GM19468 (cell line): ENCODE data around the gene HERC3.
"Not testable (repeated sequence)": the region's sequence is repeated elsewhere in the genome, so short reads cannot be mapped to it uniquely, and the experiment has no call there.

Source experiments
- ATAC-seq: cut with Tn5 transposase; IDR thresholded peaks from one replicate; pipeline ENCODE4 v1.9.1; 2021; ENCODE audit warnings: mild to moderate bottlenecking, moderate library complexity, moderate number of reproducible peaks; ENCODE audit not compliant: unreplicated experiment; ENCODE audit errors: extremely low read depth

The HERC3 gene

DNA sequence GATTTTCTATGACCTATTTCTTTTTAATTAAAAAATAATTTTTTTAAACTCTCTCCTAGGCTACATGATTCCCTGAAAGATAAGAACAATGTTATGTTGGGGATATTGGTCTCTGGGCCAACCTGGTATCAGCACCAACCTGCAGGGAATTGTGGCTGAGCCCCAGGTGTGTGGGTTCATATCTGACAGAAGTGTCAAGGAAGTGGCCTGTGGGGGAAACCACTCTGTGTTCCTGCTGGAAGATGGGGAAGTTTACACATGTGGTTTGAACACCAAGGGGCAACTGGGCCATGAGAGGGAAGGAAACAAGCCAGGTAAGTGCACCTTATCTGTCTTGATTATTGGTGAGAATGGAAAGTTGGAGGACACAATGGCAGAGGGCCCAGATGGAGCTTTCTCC, 13.5 kb downstream of the HERC3 start:
- no peak for ATAC-seq

DNA sequence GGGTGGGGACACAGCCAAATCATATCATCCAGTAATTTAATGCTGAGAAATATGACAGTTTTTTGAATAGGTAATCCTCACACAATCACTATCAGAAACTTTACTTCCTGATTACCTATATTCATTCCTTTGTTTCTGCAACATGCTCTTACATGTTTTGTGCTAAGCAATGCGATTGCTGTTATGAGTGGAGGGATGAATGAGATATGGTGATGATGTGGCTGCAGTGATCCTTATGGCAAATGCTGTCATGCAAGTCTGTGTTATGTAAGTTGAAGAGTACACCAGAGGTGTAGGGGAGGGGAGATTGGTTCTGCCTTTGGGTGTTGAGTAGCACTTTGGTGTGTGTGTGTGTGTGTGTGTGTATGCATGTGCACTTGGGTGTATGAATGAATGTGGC, 14.6 kb downstream of the HERC3 start:
- ATAC-seq = no peak

DNA sequence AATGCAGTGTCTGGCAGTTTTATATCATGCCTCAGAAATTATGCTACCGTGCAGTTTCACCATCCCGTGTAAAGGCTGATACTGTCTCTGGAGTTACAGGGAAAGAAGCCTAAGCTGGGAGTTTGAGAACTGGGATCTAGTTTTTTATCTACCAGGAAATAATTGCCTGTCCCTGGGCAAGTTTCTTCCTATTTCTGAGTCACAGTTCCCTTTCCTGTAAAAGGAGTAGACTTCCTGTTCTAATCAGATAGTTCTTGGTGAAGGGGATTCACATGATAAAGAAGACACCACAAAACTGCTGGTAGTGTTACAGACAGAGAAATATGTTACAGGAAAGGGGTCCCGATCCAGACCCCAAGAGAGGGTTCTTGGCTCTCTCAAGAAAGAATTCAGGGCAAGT, 17.1 kb downstream of the HERC3 start:
- ATAC-seq = no peak

DNA sequence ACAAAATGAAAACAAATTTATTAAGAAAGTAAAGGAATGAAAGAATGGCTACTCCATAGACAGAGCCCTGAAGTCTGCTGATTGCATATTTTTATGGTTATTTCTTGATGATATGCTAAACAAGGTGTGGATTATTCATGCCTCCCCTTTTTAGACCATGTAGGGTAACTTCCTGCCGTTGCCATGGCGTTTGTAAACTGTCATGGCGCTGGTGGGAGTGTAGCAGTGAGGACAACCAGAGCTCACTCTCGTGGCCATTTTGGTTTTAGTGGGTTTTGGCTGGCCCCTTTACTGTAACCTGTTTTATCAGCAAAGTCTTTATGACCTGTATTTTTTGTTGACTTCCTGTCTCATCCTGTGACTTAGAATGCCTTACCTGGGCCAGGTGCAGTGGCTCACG, 17.5 kb downstream of the HERC3 start:
- not testable (repeated sequence) for ATAC-seq

DNA sequence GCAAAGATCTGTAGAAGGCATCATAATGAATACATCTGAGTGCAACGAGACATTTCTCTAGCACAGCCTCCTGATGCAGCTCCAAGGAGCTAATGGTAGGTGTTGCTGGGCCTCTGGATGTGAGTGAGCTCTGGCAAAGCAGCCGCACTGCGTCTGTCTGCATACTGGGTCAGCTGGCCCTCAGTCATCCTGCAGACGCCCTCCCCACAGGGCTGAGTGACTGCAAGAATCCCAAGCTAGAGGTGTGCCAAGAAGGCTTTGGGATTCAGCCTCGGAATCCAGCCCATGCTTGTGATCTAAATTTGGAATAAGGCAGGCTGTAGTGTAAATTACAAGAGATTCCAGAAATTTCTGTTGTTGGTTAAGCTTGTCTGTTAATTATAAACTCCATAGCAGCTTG, 18.5 kb downstream of the HERC3 start:
- ATAC-seq = no peak

DNA sequence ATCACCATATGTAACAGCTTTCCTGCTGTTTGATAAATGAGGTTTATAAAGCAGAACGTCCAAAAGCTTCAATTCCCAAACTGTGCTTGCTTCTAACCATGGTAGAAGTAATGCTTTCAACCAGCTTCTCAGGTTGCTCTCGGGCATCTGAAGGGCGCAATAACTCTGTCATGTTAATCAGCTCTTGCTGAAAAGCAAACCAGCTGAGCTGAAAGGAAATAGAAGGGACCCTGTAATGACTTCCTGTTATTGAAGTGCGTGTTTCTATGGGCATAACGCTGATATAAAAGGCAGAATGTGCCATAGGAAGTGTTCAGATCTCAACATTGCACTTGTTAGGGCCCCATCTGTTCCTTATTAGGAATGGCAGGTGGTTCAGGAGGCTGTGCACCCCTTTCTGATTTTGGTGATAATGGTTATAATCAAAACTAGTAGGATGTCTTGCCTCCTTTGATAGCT, 21.2 kb downstream of the HERC3 start:
- ATAC-seq = peak; percentile 23

DNA sequence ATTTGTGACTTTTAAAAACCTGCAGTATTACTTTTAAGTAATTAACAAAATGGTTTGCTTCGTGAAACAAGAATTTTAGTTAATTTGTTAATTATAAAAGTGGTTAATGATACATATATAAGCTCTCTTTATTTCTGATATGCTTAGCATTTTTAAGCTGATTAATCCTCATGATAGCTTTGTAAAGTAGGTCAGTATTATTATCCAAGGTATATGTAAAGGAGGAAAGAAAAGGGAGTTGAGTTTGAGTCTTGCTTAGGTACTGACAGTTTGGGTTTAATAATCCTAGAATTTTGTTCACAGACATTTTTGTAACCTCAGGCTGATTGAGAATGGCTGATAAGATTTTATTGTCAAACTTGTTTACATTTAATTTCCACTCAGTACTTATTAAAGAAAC, 21.8 kb downstream of the HERC3 start:
- no peak for ATAC-seq

DNA sequence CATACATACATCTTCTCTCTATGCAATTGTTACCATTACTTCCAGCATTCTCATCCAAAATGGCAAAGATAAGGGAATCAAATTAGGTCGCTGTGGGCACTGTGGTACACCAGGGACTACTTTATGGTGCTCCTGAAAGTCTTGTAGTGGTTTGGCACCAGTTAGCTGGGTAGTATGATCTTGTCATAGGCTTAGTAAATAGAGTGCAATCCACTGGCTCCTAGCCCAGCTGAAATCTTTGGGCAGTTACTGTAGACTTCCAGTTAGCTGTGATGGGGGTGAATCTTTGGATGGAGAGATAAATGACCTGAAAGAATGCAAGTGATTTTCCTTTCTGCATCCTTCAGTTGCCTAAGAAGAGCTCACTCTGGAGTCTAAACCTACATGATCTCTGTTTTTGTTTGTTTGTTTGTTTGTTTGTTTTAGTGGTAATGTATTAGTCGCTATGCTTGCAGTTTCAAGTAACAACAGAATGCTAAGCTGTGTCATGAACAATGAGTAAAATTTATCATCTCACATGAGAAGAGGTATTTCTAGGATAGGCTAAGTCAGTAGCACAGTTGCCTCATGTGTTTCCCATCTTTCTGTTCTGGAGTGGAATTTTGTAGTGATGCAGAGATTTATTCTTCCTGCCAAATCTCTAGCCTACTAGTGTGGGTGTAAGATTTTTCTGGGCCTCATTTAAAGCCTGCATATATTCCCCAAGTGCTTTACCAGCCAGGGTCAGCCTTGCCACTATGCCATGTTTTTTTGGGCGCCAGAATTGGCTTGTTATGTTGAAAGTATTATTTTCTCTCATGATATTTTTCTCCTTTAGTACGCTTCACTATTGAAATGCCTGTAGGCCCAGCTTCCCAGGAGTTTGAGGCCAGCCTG, 24.2 kb downstream of the HERC3 start:
- ATAC-seq = no peak

DNA sequence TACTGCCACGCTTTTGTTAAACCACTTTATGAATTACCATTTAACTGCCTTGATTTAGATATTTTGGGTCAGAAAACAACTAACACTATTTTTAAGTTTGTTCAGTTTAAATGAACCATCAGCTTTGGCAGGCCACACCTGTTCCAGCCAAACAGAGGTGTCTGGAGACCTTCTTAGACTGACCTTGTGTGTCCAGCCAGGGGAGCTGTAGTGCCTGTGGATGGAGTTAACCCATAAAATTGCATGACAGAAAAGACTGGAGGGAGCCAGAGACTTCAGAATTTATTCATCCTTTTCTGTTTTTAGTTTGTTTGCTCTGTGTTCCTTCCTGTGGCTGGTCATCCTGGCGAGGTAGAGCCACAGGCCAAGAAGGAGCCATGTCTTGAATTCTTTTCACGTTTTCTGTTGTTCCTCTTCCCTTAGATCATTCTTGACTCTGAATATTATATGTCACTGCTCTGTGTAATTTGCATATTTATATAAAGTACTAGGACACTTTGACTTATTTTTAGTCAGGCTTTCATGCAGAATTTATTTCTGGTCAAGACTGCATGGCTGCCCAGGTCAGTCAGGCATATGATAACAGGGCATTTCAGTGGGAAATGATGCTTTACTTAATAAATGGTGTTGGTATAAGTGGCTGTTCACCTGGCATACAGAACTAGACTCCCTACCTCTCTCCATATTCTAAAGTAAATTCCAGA, 26.7 kb downstream of the HERC3 start:
- ATAC-seq = no peak

DNA sequence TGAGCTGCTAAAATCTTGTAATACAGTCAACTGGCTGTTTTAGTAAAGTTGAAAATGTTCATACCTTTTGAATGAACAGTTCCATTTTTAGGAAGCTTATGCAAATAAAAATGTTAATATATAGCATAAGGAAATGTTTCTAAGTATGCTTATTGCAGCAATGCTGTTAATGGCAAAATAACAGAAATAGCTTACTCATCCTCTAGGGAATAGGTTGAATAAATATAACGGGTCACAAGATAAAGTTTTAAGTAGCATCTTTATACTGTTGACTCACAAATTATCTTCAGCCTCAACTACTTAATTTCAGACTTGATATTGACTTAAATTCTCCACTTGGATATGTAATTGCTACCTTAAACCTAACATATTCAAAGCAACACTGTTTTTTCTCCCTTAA, 27.7 kb downstream of the HERC3 start:
- ATAC-seq = no peak

DNA sequence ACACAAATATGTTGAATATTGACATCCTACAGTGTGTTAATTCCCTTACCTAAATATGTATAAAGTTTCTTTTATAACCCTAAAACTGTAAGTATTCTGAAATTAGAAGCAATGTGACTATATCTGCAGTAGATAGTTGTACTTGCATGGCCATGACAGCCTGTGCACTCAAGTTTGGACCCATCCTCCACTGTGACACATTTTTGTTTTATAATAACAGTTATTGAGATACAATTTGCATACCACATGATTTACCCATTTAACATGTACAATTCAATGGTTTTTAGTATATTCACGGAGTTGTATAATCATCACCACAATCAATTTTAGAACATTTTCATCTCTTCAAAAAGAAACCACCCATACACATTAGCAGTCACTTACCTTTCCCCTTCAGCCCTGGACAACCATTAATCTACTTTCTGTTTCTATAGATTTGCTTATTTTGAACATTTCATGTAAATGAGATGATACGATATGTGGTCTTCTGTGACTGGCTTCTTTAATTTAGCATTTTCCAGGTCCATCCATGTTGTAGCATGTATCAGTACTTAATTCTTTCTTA, 29.6 kb downstream of the HERC3 start:
- no peak for ATAC-seq

DNA sequence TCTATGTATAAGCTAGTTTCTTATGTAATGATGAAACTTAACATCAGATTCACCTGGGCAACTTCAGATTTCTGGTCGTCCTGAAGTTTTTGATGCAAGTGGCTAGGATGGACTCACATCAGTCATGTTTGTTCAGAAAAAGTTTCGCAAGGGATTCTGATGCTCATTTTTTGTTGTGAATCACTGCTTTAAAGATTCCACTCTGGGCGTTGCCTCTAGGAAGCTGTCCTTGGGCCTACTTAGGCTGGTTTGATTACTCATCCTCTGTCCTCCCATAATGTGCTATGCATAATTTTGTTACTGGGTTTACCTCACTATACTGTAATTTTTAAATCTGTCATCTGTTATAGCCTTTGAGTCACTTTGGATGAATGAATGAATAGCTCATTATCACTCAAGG, 30.8 kb downstream of the HERC3 start:
- ATAC-seq = no peak

DNA sequence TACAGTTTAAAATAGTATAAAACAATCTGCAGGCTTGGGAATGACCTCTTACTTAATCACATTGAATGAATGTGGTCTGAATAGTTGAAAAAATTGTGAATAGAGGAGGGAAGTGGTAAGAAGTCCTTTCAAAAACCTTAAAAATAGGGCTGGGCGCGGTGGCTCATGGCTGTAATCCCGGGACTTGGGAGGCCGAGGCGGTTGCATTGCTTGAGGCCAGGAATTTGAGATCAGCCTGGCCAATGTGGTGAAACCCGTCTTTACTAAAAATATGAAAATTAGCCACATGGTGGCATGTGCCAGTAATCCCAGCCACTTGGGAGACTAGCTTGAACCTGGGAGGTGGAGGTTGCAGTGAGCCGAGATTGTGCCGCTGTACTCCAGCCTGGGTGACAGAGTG, 36.5 kb downstream of the HERC3 start:
- no peak for ATAC-seq

DNA sequence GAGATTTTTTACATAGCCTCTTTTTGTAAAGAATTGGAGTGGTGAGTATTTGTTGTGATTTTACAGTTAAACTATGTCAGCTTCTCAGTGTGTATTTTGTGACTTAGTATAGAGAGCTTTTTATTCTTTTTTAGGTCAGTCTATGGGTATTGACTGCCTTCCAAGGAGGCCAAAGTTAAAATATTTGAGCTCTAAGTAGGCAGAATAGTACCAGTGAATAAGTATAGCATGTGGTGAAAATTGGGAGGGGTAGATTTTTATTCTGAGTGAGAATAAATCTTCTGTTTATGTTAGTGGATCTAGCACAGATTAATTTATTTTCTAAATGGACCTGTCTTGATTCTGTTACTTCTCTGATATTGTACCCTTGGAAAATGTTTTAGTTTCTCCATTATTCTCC, 37.5 kb downstream of the HERC3 start:
- no peak for ATAC-seq

DNA sequence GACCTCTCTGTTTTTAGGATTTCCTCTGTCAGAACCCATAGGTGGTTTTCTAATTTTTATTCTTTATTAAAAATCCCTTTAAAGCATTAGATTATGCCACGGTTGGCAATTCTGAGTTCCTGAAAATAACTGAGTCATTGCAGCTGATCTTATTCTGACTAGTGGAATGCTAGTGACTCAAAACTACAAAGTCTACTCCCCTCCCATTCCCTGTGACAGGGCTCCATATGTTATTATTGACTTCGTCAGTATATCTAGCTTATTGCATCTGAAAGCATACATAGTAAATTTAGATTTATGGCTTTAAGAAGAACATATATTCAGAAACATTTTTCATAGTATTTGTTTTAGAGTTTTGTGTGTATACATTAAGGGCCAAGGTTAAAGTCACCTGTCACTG, 38.5 kb downstream of the HERC3 start:
- no peak for ATAC-seq

DNA sequence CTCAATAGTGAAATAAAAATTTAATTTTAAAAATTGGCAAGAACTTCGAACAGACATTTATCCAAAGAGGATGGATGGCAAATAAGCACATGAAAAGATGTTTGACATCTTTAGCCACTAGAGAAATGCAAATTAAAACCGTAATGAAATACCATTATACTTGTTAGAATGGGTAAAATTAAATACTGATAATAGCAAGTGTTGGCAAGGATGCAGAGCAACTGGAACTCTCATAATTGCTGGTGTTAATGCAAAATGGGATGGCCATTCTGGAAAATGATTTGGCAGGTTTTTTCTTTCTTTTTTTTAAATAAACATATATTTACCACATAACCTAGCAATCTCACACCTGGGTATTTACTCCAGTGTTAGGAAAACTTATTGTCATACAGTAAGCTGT, 51.7 kb downstream of the HERC3 start:
- ATAC-seq = no peak

DNA sequence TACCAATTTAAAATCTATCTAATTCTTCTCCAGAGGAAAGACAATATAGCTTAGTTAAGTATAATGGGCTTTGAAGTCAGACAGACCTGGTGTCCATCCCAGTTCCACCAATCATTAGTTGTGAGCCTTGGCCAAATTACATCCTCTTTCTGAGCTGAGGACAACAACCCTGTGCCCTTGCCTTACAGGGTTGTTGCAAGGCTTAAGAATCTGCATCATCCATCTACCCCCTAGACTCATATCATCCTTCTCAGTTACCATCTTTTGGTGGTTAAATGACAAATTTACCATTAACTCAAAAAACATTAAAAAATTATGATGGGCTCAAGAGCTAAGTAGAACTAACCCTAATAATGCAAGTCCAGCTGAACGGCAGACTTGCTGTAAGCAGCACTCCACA, 53.7 kb downstream of the HERC3 start:
- no peak for ATAC-seq

DNA sequence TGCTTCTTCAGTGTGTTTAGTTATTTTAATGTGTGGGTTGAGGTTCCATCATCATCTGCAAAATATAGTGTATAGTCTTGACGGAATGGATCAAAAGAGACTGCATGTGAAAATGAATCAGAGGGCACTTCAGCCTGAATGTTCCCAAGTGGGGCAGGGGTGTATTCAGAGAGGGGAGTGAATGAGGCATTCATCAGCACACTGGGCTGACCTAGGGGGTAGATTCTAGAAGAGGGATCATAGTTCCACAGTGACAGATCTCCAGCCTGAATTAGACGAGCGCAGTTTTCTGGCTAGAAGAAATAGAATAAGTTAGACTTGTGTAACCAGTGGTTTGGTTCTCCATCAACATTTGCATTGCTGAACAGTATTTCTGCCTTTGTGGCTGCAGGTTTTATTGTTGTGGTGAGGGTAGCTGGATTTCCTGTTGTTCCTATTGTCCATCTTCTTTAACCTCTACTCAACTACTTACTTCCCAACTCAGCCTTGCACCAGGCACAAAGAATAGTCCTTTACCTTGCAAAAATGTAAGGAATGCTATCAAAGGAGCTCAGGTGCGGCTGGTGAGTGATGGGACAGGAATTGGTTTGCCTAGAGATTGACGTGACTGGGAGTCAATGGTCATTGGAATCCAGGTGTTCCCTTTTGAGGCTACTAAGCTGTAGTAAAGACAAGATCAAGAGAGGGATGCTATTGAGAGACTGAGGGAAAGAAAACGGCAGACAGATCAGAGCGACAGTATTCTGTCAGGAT, 54.4 kb downstream of the HERC3 start:
- no peak for ATAC-seq

DNA sequence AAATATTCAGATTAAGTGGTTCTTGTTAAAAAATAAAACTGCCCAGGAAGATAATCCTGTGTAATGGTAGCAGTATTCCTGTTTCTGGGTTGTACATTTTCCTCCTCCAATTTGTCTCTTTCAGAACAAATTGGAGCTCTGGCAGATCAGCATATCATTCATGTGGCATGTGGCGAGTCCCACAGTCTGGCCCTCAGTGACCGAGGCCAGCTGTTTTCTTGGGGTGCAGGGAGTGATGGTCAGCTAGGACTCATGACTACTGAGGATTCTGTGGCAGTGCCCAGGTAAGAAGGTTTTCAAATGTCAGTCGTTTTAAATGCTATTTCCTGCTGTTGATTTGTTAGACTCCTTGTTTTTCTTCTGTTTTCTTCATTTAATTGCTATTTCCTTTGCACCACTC, 57.4 kb downstream of the HERC3 start:
- ATAC-seq = no peak

DNA sequence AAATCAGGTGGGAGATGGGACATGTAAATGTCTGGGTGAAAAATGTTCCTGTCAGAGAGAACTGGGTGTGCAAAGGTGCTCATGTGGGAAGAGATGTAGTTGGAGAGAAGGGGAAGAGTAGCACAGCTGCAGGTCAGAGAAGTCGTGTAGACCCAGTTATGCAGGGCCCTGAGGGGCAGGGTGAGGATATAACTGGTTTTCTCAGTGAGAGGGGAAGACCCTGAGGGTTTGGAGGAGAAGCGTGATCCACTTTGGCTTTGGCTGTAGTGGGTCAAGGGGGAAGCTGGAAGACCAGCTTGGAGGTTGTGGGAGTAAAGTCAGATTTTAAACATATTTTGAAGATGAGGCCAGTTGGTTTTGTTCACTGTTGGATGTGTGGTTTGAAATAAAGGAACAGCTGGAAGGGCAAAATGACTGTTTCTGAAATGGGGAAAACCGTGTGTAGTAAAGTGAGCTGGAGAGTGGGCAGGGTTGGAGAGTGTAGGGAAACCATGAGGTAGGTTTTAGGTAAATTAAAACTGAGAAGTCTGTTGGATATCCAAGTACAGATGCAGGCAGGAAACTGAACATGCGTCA, 61.2 kb downstream of the HERC3 start:
- ATAC-seq = no peak
